Measurements from ENCODE around the gene OR2Y1. TPM values are rescaled to one million over a fixed set of nuclear protein-coding genes. Genes with fewer than 3 reads are reported as not detected.

OR2Y1 gene
- total and polyA plus RNA-seq, 3 donors from 2014 or later: not detected

- H3K4me1 ChIP-seq: peaks cover 10% of the 10 kb centered on the region
- H3K4me3 ChIP-seq: no peak overlapping the region
- WGBS, 2 donors: 79 to 81% methylated on average over 10 of the region's 10 CpGs
- DNase-seq: no peak
- no peaks in the 10 kb centered on the region for H3K36me3 ChIP-seq (ENCODE audit: low read depth, missing control alignments)
- intact Hi-C loops (cut with DNase I; ENCODE audit: low total_unique reads): no loop called here
- no peaks in the 10 kb centered on the region for H3K27me3 ChIP-seq
- no peaks in the 10 kb centered on the region for H3K9me3 ChIP-seq
- no peak overlapping the region for H3K27ac ChIP-seq
- TF ChIP-seq POLR2A (IDR thresholded peaks at IDR 0.05) (no peak), CTCF (IDR thresholded peaks at IDR 0.05) (no peak)
These were observed 40.2 kb upstream of the OR2Y1 start for GRCh38 chr5:180779985-180780610.

- 93 to 95% methylated on average over 1 of the region's 1 CpG for WGBS, 2 donors
- Histone ChIP-seq H3K4me3 (no peak overlapping the region), H3K27me3 (no peaks in the 10 kb centered on the region), H3K4me1 (no peaks in the 10 kb centered on the region), H3K27ac (no peak overlapping the region), H3K36me3 (ENCODE audit: low read depth, missing control alignments) (no peaks in the 10 kb centered on the region), H3K9me3 (no peaks in the 10 kb centered on the region)
- intact Hi-C loops (cut with DNase I; ENCODE audit: low total_unique reads): no loop called here
- DNase-seq: no peak
- TF ChIP-seq POLR2A (IDR thresholded peaks at IDR 0.05): no peak
- no peak for TF ChIP-seq CTCF (IDR thresholded peaks at IDR 0.05)
These were observed 37.6 kb upstream of the OR2Y1 start for GRCh38 chr5:180777475-180777874.

- H3K4me1 ChIP-seq: no peaks in the 10 kb centered on the region
- H3K9me3 ChIP-seq: no peaks in the 10 kb centered on the region
- no peaks in the 10 kb centered on the region for H3K27me3 ChIP-seq
- no peak overlapping the region for H3K27ac ChIP-seq
- TF ChIP-seq CTCF (IDR thresholded peaks at IDR 0.05) (no peak), POLR2A (IDR thresholded peaks at IDR 0.05) (no peak)
- H3K4me3 ChIP-seq: no peak overlapping the region
- intact Hi-C loops (cut with DNase I; ENCODE audit: low total_unique reads): no loop called here
- no peaks in the 10 kb centered on the region for H3K36me3 ChIP-seq (ENCODE audit: low read depth, missing control alignments)
- DNase-seq: no peak
- 100% methylated on average over 1 of the region's 1 CpG for WGBS, 2 donors
These were observed 36.5 kb upstream of the OR2Y1 start for GRCh38 chr5:180776376-180776775.

GRCh38 chr5:180775624-180776023, 35.8 kb upstream of the OR2Y1 start:
- intact Hi-C loops (cut with DNase I; ENCODE audit: low total_unique reads): no loop called here
- Histone ChIP-seq H3K9me3 (no peaks in the 10 kb centered on the region), H3K36me3 (ENCODE audit: low read depth, missing control alignments) (no peaks in the 10 kb centered on the region), H3K27ac (no peak overlapping the region), H3K4me3 (no peak overlapping the region), H3K27me3 (no peaks in the 10 kb centered on the region), H3K4me1 (no peaks in the 10 kb centered on the region)
- 89 to 91% methylated on average over 7 of the region's 7 CpGs for WGBS, 2 donors
- TF ChIP-seq POLR2A (IDR thresholded peaks at IDR 0.05) (no peak), CTCF (IDR thresholded peaks at IDR 0.05) (no peak)
- DNase-seq: no peak

- H3K9me3 ChIP-seq: no peaks in the 10 kb centered on the region
- H3K27ac ChIP-seq: no peak overlapping the region
- no peaks in the 10 kb centered on the region for H3K4me1 ChIP-seq
- no peaks in the 10 kb centered on the region for H3K27me3 ChIP-seq
- TF ChIP-seq CTCF (IDR thresholded peaks at IDR 0.05) (no peak), POLR2A (IDR thresholded peaks at IDR 0.05) (no peak)
- DNase-seq: no peak
- H3K4me3 ChIP-seq: no peak overlapping the region
- no peaks in the 10 kb centered on the region for H3K36me3 ChIP-seq (ENCODE audit: low read depth, missing control alignments)
- intact Hi-C loops (cut with DNase I; ENCODE audit: low total_unique reads): no loop called here
These were observed 32.0 kb upstream of the OR2Y1 start for GRCh38 chr5:180771839-180772238.
